Measurements from ENCODE around the gene POLR1A. TPM values are rescaled to one million over a fixed set of nuclear protein-coding genes. Genes with fewer than 3 reads are reported as not detected.

Gene POLR1A
- total RNA-seq, 4 donors from 2014 or later = 15.3 to 22.3 (median 19.8) TPM

GRCh38 chr2:86031606-86032005 is 74.1 kb downstream of the POLR1A start:
- H3K36me3 ChIP-seq = peaks cover 0 to 89% (median 31%) of the 10 kb centered on the region in 3 donors
- 92 to 98% methylated on average over 4 of the region's 4 CpGs for WGBS, 2 donors
- no peak for TF ChIP-seq CTCF (IDR thresholded peaks at IDR 0.05)
- TF ChIP-seq EP300 (IDR thresholded peaks at IDR 0.05) = no peak
- TF ChIP-seq POLR2A (IDR thresholded peaks at IDR 0.05) = no peak
- no peak for DNase-seq (ENCODE audit: low spot score in 2 of 2)
- H3K4me3 ChIP-seq = no peak overlapping the region
- no peak overlapping the region for H3K27ac ChIP-seq
- H3K9me3 ChIP-seq = no peaks in the 10 kb centered on the region
- no peaks in the 10 kb centered on the region for H3K27me3 ChIP-seq
- peaks cover under 1 to 43% (median 19%) of the 10 kb centered on the region in 4 donors for H3K4me1 ChIP-seq

GRCh38 chr2:86031151-86031550 is 74.5 kb downstream of the POLR1A start:
- DNase-seq (ENCODE audit: low spot score in 2 of 2) = no peak
- Histone ChIP-seq H3K4me3 (no peak overlapping the region), H3K27ac (no peak overlapping the region), H3K9me3 (no peaks in the 10 kb centered on the region), H3K27me3 (no peaks in the 10 kb centered on the region), H3K4me1 (peaks cover 0 to 43% (median 14%) of the 10 kb centered on the region in 4 donors), H3K36me3 (peaks cover 0 to 94% (median 31%) of the 10 kb centered on the region in 3 donors)
- WGBS, 2 donors = 87 to 98% methylated on average over 11 to 14 of the region's 14 CpGs
- TF ChIP-seq POLR2A (IDR thresholded peaks at IDR 0.05) (no peak), CTCF (IDR thresholded peaks at IDR 0.05) (no peak), EP300 (IDR thresholded peaks at IDR 0.05) (no peak)

GRCh38 chr2:86029873-86030272 is 75.8 kb downstream of the POLR1A start:
- no peak overlapping the region for H3K27ac ChIP-seq
- no peak overlapping the region for H3K4me3 ChIP-seq
- TF ChIP-seq CTCF (IDR thresholded peaks at IDR 0.05) (no peak), POLR2A (IDR thresholded peaks at IDR 0.05) (no peak), EP300 (IDR thresholded peaks at IDR 0.05) (no peak)
- no peaks in the 10 kb centered on the region for H3K27me3 ChIP-seq
- H3K9me3 ChIP-seq = no peaks in the 10 kb centered on the region
- peaks cover 0 to 99% (median 31%) of the 10 kb centered on the region in 3 donors for H3K36me3 ChIP-seq
- WGBS, 2 donors = 93 to 95% methylated on average over 13 to 14 of the region's 14 CpGs
- H3K4me1 ChIP-seq = peaks cover 0 to 39% (median 4%) of the 10 kb centered on the region in 4 donors
- peak in 1 of 2 donors; percentile 9 for DNase-seq (ENCODE audit: low spot score in 2 of 2)

- 67 to 69% methylated on average over 13 of the region's 13 CpGs for WGBS, 2 donors
- peak; percentile 46 to 63 for DNase-seq (ENCODE audit: low spot score in 2 of 2)
These were observed 76.8 kb downstream of the POLR1A start for GRCh38 chr2:86028766-86029381.

More at GRCh38 chr2:86028766-86029381, 76.8 kb downstream of the POLR1A start:
- peaks cover 0 to 38% (median 3%) of the 10 kb centered on the region in 4 donors for H3K4me1 ChIP-seq
- TF ChIP-seq CTCF (IDR thresholded peaks at IDR 0.05) = no peak
- no peak for TF ChIP-seq POLR2A (IDR thresholded peaks at IDR 0.05)
- no peaks in the 10 kb centered on the region for H3K9me3 ChIP-seq
- H3K27ac ChIP-seq = peak overlapping the region; percentile 16 to 78 (median 44)
- H3K4me3 ChIP-seq = no peak overlapping the region
- no peaks in the 10 kb centered on the region for H3K27me3 ChIP-seq
- H3K36me3 ChIP-seq = peaks cover 0 to 100% (median 31%) of the 10 kb centered on the region in 3 donors

Measured in tibial nerve (tissue), 4 donors.